Activated CD8-positive, alpha-beta memory T cell treated with anti-CD3 and anti-CD28 coated beads for 4 hours (primary cell): ENCODE results near the gene ZNF526.

Experiments
- DNase-seq, 2 donors: peaks; one replicate each; pipeline ENCODE4 v3.0.0-alpha.2; 2020; ENCODE audit warnings: low read depth in 2 of 2

ZNF526 gene

GRCh38 chr19:42224940-42225717 lies 5.0 kb downstream of the ZNF526 start:
- DNase-seq, result no peak

- DNase-seq, result no peak
Measured at GRCh38 chr19:42225718-42226292, 5.7 kb downstream of the ZNF526 start.

- no peak for DNase-seq
Measured at GRCh38 chr19:42226886-42227285, 6.8 kb downstream of the ZNF526 start.

GRCh38 chr19:42228641-42229040 lies 8.5 kb downstream of the ZNF526 start:
- no peak for DNase-seq

GRCh38 chr19:42229301-42229854 lies 9.3 kb downstream of the ZNF526 start:
- no peak for DNase-seq

GRCh38 chr19:42229855-42230351 lies 9.8 kb downstream of the ZNF526 start:
- DNase-seq, result no peak

GRCh38 chr19:42230571-42230970 lies 10.5 kb downstream of the ZNF526 start:
- DNase-seq, result no peak

- DNase-seq, result no peak
Measured at GRCh38 chr19:42232435-42232834, 12.3 kb downstream of the ZNF526 start.

- DNase-seq, result no peak
Measured at GRCh38 chr19:42233106-42233505, 13.0 kb downstream of the ZNF526 start.

- no peak for DNase-seq
Measured at GRCh38 chr19:42233678-42234292, 13.7 kb downstream of the ZNF526 start.

- DNase-seq, result no peak
Measured at GRCh38 chr19:42234364-42234763, 14.3 kb downstream of the ZNF526 start.

- no peak for DNase-seq
Measured at GRCh38 chr19:42235181-42235580, 15.1 kb downstream of the ZNF526 start.

- no peak for DNase-seq
Measured at GRCh38 chr19:42239544-42240220, 19.6 kb downstream of the ZNF526 start.

GRCh38 chr19:42241279-42241678 lies 21.2 kb downstream of the ZNF526 start:
- DNase-seq, result no peak

- DNase-seq, result no peak
Measured at GRCh38 chr19:42242069-42242511, 22.0 kb downstream of the ZNF526 start.

- DNase-seq, result peak; percentile 88 to 91
Measured at GRCh38 chr19:42242512-42243409, 22.6 kb downstream of the ZNF526 start, which contains the start of gene GSK3A. TSS of gene GSK3A (minus strand) at chr19:42242602. CDS start at chr19:42242465, 137 bp downstream.

- DNase-seq, result peak; percentile 77 to 87
Measured at GRCh38 chr19:42244347-42245220, 24.5 kb downstream of the ZNF526 start.

GRCh38 chr19:42245231-42245630 lies 25.1 kb downstream of the ZNF526 start:
- DNase-seq, result no peak

- DNase-seq, result no peak
Measured at GRCh38 chr19:42246143-42246921, 26.2 kb downstream of the ZNF526 start.
